ENCODE measurements around the gene PDLIM7.
"Not testable (repeated sequence)": the region's sequence is repeated elsewhere in the genome, so short reads cannot be mapped to it uniquely, and the experiment has no call there.

PDLIM7 gene

GRCh38 chr5:177490311-177490991 lies 7.0 kb downstream of the PDLIM7 start:
- DNase-seq = no peak

- no peak for DNase-seq
Observed at GRCh38 chr5:177489119-177489716, 8.2 kb downstream of the PDLIM7 start.

GRCh38 chr5:177487975-177488374 lies 9.4 kb downstream of the PDLIM7 start:
- no peak for DNase-seq

- DNase-seq = no peak
Observed at GRCh38 chr5:177487144-177487543, 10.3 kb downstream of the PDLIM7 start.

- no peak for DNase-seq
Observed at GRCh38 chr5:177486256-177486655, 11.1 kb downstream of the PDLIM7 start.

- not testable (repeated sequence) for DNase-seq
Observed at GRCh38 chr5:177485753-177486152, 11.7 kb downstream of the PDLIM7 start.

- no peak for DNase-seq
Observed at GRCh38 chr5:177484902-177485549, 12.4 kb downstream of the PDLIM7 start.

- DNase-seq = no peak
Observed at GRCh38 chr5:177483994-177484901, 13.2 kb downstream of the PDLIM7 start.

- DNase-seq = no peak
Observed at GRCh38 chr5:177483042-177483441, 14.4 kb downstream of the PDLIM7 start.

GRCh38 chr5:177482359-177482795 lies 15.0 kb downstream of the PDLIM7 start:
- DNase-seq = no peak

GRCh38 chr5:177479774-177480173 lies 17.6 kb downstream of the PDLIM7 start:
- no peak for DNase-seq

GRCh38 chr5:177478711-177479646 lies 18.4 kb downstream of the PDLIM7 start:
- DNase-seq = no peak

GRCh38 chr5:177477701-177478477 lies 19.5 kb downstream of the PDLIM7 start:
- no peak for DNase-seq

GRCh38 chr5:177476531-177477233 lies 20.7 kb downstream of the PDLIM7 start:
- DNase-seq = no peak

GRCh38 chr5:177475563-177476427 lies 21.6 kb downstream of the PDLIM7 start:
- DNase-seq = no peak

- DNase-seq = no peak
Observed at GRCh38 chr5:177474846-177475562, 22.4 kb downstream of the PDLIM7 start.

GRCh38 chr5:177474002-177474476 lies 23.4 kb downstream of the PDLIM7 start:
- no peak for DNase-seq

GRCh38 chr5:177473443-177474001 lies 23.9 kb downstream of the PDLIM7 start, which contains the start of gene DBN1:
DBN1 (minus strand) TSS chr5:177473634; CDS start chr5:177473521, 113 bp downstream.
- peak; percentile 60 for DNase-seq

Measured in NCI-H1048 (cell line).